HuH-7.5 (cell line): ENCODE measurements around the gene KCNC3.

Experiments used
- DNase-seq: peaks from one replicate; pipeline ENCODE4 v3.0.0; 2011; ENCODE audit warnings: low spot score

Gene KCNC3

GRCh38 chr19:50310759-50311465, 18.3 kb downstream of the KCNC3 start:
- DNase-seq = no peak

- no peak for DNase-seq
These were observed 19.6 kb downstream of the KCNC3 start for GRCh38 chr19:50309396-50310125.

DNA sequence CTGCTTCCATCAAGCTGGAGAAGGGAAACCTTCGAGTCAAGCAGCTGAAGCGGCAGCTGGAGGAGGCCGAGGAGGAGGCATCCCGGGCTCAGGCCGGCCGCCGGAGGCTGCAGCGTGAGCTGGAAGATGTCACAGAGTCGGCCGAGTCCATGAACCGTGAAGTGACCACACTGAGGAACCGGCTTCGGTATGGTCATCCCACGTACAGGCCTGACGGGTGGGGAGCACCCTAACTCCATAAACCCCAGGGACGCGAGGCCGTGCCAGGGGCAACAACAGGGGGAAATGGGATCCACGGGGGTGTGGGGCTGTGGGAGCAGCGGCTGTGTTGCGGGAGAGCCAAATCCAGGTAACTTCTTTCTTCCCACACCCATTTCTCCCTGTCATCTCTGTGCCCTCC, 20.2 kb downstream of the KCNC3 start:
- DNase-seq = no peak

GRCh38 chr19:50303558-50303957, 25.6 kb downstream of the KCNC3 start:
- no peak for DNase-seq

GRCh38 chr19:50301607-50301971, 27.6 kb downstream of the KCNC3 start:
- no peak for DNase-seq

DNA sequence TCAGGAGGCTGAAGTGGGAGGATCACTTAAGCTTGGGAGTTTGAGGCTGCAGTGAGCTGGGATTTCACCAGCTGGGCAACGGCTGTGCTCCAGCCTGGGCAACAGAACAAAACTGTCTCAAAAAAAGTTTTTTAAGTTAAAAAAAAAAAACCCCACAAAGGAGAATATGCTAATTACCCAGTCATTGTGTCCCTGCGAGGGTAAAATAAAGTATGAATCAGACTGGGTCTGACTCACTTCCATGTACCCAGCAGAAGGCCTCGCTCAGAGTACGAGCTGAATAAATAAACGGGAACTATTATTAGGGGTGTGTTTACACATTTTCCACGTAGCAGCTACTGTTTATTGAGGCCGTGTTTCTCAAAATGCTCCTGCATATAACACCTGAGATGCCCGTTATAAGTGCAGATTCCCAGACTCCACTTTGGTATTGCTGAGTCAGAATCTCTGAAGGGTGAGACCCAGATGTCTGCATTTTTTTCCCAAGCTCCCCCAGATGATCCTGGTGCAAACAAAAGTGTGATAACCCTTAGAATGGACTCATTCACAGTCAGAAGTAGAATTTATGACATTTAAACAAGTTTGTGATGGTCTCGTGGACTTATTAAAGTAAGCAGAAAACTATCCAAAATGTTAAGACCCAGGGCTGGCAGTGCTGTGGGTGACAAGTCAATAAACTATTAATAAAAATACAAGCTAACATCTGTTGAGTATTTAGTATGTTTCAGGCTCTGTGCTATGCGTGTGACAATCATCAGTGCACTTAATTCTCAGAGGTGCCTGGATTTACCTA, 28.2 kb downstream of the KCNC3 start:
- no peak for DNase-seq

GRCh38 chr19:50300051-50300450, 29.1 kb downstream of the KCNC3 start:
- no peak for DNase-seq

GRCh38 chr19:50293263-50294004, 35.7 kb downstream of the KCNC3 start:
- DNase-seq = no peak

DNA sequence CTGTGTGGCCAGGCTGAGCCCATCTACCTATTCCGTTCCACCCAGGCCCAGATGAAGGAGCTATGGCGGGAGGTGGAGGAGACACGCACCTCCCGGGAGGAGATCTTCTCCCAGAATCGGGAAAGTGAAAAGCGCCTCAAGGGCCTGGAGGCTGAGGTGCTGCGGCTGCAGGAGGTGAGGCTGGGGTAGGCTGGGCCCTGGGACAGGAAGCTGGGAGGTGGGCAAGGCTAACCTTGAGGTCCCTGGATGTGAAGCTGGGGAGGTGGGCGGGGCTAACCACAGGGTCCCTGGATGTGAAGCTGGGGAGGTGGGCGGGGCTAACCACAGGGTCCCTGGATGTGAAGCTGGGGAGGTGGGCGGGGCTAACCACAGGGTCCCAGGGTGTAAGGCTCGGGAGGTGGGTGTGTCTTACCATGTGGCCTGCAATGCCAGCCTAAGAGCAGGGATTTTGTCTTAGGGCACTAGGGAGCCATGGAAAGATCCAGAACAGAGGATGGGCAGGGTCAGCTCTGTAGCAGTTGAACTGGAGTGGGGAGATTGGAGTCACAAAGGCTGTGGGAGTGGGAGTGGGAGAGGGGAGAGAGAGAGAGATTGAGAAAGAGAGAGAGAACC, 36.9 kb downstream of the KCNC3 start:
- DNase-seq = no peak

- no peak for DNase-seq
These were observed 38.4 kb downstream of the KCNC3 start for GRCh38 chr19:50290775-50291174.

DNA sequence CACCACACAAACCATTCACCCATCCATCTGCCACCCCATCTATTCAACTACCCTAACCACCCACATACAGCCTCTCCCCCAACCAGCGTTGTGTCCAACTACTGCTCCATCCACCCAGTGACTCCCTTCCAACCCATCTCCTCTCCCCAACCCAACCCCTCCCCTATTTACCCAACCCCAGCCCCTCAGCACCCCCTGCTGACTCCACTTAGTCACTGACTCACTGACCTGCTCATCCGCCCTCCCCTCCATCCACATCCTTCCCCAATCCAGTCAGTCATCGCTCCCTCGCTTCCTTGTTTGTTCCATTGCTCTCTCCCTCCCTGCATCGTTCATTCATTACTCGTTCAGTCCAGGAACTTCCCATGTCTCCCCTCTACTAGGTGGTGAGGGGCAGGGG, 39.2 kb downstream of the KCNC3 start:
- DNase-seq = no peak

DNA sequence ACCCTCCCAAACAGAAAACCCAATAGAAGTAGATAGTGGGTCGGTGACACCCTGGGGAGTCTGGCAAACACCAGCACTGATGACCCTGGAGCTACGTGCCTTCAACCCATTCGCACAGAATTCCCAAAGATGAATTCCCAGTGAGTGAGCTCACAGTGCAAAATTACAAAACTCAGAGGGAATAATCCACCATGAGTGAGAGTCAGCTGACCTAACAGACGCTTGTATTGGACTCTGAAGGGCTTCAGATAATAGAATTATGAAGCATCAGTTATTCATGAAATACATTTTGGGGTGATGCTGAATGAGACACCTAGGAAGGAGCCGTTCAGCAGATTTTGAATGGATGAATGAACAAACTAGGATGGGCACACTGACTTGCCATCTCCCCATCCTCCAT, 40.2 kb downstream of the KCNC3 start:
- no peak for DNase-seq

DNA sequence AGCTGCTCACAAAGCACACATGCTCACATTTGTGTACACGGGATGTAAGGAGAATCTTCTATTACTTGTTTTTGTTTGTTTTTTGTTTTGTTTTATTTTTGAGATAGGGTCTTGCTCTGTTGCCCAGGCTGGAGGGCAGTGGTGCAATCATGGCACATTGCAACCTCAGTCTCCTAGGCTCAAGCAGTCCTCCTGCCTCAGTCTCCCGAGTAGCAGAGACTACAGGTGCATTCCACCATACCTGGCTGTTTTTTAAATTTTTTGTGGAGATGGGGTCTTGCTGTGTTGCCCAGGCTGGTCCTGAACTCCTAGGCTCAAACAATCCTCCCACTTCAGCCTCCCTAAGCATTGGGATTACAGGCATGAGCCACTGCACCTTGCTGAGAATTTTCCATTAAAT, 41.8 kb downstream of the KCNC3 start:
- no peak for DNase-seq

GRCh38 chr19:50286443-50286842, 42.7 kb downstream of the KCNC3 start:
- DNase-seq = no peak

DNA sequence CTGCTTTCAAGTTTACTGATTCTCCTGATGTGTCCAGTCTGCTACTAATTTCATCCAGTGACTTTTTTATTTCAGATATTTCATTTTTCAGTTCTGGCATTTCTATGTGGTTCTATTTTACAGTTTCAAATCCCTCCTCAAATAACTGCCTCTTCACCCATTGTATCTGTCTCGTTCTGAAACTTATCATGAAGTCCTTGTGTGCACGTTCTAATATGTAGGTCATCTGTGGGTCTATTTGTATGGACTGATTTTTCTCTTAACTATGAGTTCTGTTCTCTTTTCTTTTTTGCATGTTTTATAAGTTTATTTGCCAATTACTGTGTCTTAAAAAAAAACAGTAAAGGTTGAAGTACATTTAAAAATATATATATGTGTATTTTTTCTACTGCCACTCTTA, 43.3 kb downstream of the KCNC3 start:
- no peak for DNase-seq

DNA sequence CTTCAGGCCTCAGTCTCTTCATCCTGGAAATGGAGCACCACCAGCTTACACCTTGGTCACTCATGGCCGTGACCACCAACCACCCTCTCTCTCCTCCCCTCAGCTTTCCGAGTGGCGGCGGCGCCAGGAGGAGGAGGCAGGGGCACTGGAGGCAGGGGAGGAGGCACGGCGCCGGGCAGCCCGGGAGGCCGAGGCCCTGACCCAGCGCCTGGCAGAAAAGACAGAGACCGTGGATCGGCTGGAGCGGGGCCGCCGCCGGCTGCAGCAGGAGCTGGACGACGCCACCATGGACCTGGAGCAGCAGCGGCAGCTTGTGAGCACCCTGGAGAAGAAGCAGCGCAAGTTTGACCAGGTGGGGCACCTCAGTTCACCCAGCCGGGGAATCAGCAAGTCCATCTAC, 47.7 kb downstream of the KCNC3 start:
- DNase-seq = no peak

GRCh38 chr19:50280983-50281382, 48.2 kb downstream of the KCNC3 start:
- no peak for DNase-seq

- no peak for DNase-seq
These were observed 49.1 kb downstream of the KCNC3 start for GRCh38 chr19:50280074-50280473.

DNA sequence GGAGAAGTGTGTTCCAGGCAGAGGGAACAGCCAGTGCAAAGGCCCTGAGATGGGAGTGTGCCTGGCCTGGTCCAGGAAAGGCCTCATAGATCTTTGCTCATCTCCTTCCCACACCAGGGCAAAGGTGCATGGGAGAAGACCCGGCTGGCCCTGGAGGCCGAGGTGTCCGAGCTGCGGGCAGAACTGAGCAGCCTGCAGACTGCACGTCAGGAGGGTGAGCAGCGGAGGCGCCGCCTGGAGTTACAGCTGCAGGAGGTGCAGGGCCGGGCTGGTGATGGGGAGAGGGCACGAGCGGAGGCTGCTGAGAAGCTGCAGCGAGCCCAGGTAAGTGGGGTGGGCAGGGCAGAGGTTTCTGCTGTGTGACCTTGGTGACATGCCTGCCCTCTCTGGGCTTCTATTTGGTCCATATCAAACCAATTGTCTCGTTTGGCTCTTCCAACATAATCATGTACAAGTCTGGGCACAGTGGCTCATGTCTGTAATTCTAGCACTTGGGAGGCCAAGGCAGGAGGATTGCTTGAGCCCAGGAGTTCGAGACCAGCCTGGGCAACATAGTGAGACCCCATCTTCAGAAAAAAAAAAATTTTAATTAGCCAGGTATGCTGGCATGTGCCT, 51.1 kb downstream of the KCNC3 start:
- DNase-seq = no peak

DNA sequence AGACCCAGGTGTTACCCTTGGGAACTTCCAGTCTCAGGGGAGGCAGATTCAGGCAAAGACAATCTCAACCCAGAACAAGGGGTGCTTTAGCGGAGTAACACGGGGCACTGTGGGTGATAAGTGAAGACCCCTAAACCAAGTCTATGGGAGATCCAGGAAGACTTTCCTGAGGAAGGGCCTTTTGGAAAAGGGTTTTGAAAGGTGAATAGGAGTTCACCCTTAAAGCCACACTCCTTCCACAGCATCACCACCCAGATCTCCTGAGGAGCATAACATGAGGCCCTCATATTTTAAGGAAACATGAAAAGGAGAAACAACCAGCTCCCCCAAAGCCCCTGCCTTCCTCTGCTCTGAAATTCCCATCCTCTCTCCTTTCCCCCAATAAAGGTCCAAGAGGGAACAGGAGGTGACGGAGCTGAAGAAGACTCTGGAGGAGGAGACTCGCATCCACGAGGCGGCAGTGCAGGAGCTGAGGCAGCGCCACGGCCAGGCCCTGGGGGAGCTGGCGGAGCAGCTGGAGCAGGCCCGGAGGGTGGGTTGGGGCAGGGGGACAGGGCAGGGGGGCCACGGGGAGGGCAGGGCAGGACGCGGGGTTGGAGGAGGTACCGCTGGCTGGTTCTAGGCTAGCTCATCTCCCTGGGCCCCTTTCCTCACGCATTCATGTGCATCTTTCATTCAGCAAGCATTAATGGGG, 52.7 kb downstream of the KCNC3 start:
- no peak for DNase-seq
